Heart left ventricle (tissue), 16 donors: ENCODE results near the gene UBE3B. TPM values are rescaled to one million over a fixed set of nuclear protein-coding genes. Genes with fewer than 3 reads are reported as not detected.

Experiments used
- ATAC-seq, 4 donors: fragments of 200-7000 bp; cut with Tn5 transposase; one replicate each; pipeline ENCODE4 v1.9.1; 2020 to 2022; ENCODE audit warnings: moderate library complexity in 4 of 4, mild to moderate bottlenecking in 3 of 4, moderate number of reproducible peaks in 1 of 4
- DNase-seq, 5 donors: peaks; one replicate each; pipeline ENCODE4 v3.0.0-alpha.2; 2020
- H3K27ac ChIP-seq, 12 donors: fragments of 200-600 bp; sonication (generic) in 4 of 12; one replicate each; pipeline versions ENCODE4 v1.5.0 to v1.8.0; 2016 to 2022; ENCODE audit warnings: mild to moderate bottlenecking in 2 of 12
- H3K27me3 ChIP-seq, 9 donors: fragments of 200-600 bp; sonication (generic) in 2 of 9; one replicate each; pipeline versions ENCODE4 v1.5.1 to v1.8.0; 2016 to 2022; ENCODE audit warnings: mild to moderate bottlenecking in 3 of 9
- H3K36me3 ChIP-seq, 9 donors: fragments of 200-600 bp; sonication (generic) in 2 of 9; one replicate each; pipeline versions ENCODE4 v1.5.0 to v1.8.0; 2018 to 2022; ENCODE audit warnings: mild to moderate bottlenecking in 2 of 9
- H3K4me1 ChIP-seq, 12 donors: fragments of 200-600 bp; sonication (generic) in 4 of 12; one replicate each; pipeline versions ENCODE4 v1.5.0 to v1.8.0; 2016 to 2022; ENCODE audit warnings: mild to moderate bottlenecking in 3 of 12
- H3K4me3 ChIP-seq, 12 donors: fragments of 200-600 bp; sonication (generic) in 4 of 12; one replicate each; pipeline versions ENCODE4 v1.5.0 to v1.8.0; 2017 to 2022; ENCODE audit warnings: mild to moderate bottlenecking in 9 of 12, moderate library complexity in 4 of 12
- H3K9me3 ChIP-seq, 12 donors: fragments of 200-600 bp; sonication (generic) in 4 of 12; one replicate each; pipeline versions ENCODE4 v1.5.0 to v1.8.0; 2016 to 2022; ENCODE audit warnings: mild to moderate bottlenecking in 1 of 12
- POLR2A ChIP-seq, 2 donors: fragments of 450-650 bp; IDR thresholded peaks; one replicate each; pipeline ENCODE4 v1.6.1; 2017; ENCODE audit warnings: antibody characterized with exemption in 2 of 2, mild to moderate bottlenecking in 2 of 2, moderate library complexity in 2 of 2
- WGBS, 4 donors: extraction: QIAGEN DNeasy Blood & Tissue Kit in 2 of 4; methylation state at CpG; one replicate each; pipeline versions ENCODE4 v1.1.5 to v1.1.7; 2013 to 2018; 5-methylcytosine and 5-hydroxymethylcytosine counted together
- intact Hi-C, 10 donors: fragments of 100-400 bp; cut with DNase I; formaldehyde crosslinking; loops; one replicate each; pipeline versions ENCODE4 v1.11.1 to v1.14.2; 2022
- polyA plus RNA-seq, 2 donors: library from polyadenylated mRNA; stranded (reverse); fragments of 200-250 nt; gene quantifications; one replicate each; pipeline ENCODE4 v1.2.3, GENCODE V29; 2013
- total RNA-seq, 9 donors: library from RNA; depleted of rRNA in 2 of 9; stranded (reverse); fragments of >200 nt in 2 of 9; fragmentation: NEBNext Ultra II Directional in 3 of 9; extraction: Animal tissue kit (Norgen Biotek cat#: 25700) in 3 of 9; gene quantifications; one replicate each; pipeline versions ENCODE4 v1.1.0 to v1.2.4, GENCODE V29; 2016 to 2023
- TF ChIP-seq, protein P1 (sequence below), 12 donors: fragments of 200-600 bp; sonication (generic) in 4 of 12; IDR thresholded peaks; one replicate each; pipeline versions ENCODE4 v1.5.0 to v1.8.0; 2018 to 2022; ENCODE audit warnings: antibody characterized with exemption in 12 of 12, mild to moderate bottlenecking in 5 of 12
- donor health status: ischemic (EF 13 %, LVEDD 7.1; RV severe dilation, severe dysfunction).
- donor health status: healthy with polysubstance abuse.
- donor health status: DM: no; HTN: yes; CAD: no.
- donor health status: DM: no; HTN: no; CAD: no.
- donor health status: ischemic (EF 25% LVEDD 6.9; RV normal size, moderate dysfunction).
- donor health status: ischemic (EF 25% LVEDD 5.7; RV mildly dilated, moderate dysfunction).
- donor health status: healthy.
- donor health status: DM: yes; HTN: yes; CAD: no.
- donor health status: ischemic (EF 35%, LVEDD 5.7; RV mildly dilated, moderate dysfunction).
- donor health status: nonischemic (EF 11% LVEDD 7.7; RV severe dilation, severe dysfunction).
- donor health status: DM: yes; HTN: yes; CAD: no.
- donor health status: PGD.
- donor health status: ischemic (EF 29% LVEDD 5.4; RV normal size, mild dysfunction).
- donor health status: nonischemic (EF 23%, LVEDD 6.1; RV moderate dilation, normal function).

Gene UBE3B
- total and polyA plus RNA-seq, 11 donors, result 19.1 to 82.7 (median 50.6) TPM

DNA sequence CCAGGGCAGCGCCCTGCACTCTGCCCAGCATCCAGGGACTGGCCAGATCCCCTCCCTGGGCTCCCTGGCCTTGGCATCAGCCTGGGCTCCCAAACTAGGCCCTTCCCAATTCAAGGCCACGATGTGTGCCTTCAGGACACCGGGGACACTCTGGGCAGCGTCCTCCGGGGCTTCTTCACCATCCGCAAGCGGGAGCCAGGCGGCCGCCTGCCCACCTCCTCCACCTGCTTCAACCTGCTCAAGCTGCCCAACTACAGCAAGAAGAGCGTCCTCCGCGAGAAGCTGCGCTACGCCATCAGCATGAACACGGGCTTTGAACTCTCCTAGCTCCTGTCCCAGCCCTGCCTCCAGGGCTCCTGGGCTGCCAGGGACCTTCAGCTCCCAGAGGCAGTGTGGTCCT lies 57.0 kb downstream of the UBE3B start:
- DNase-seq (peak in 1 of 5 donors; percentile 48), ATAC-seq (no peak)
- TF ChIP-seq POLR2A (IDR thresholded peaks at IDR 0.05), result no peak
- TF ChIP-seq, protein P1, sequence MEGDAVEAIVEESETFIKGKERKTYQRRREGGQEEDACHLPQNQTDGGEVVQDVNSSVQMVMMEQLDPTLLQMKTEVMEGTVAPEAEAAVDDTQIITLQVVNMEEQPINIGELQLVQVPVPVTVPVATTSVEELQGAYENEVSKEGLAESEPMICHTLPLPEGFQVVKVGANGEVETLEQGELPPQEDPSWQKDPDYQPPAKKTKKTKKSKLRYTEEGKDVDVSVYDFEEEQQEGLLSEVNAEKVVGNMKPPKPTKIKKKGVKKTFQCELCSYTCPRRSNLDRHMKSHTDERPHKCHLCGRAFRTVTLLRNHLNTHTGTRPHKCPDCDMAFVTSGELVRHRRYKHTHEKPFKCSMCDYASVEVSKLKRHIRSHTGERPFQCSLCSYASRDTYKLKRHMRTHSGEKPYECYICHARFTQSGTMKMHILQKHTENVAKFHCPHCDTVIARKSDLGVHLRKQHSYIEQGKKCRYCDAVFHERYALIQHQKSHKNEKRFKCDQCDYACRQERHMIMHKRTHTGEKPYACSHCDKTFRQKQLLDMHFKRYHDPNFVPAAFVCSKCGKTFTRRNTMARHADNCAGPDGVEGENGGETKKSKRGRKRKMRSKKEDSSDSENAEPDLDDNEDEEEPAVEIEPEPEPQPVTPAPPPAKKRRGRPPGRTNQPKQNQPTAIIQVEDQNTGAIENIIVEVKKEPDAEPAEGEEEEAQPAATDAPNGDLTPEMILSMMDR (IDR thresholded peaks at IDR 0.05), result no peak
- H3K4me1 ChIP-seq, result peaks cover 0 to 4% (median 0%) of the 10 kb centered on the region in 12 donors
- H3K36me3 ChIP-seq, result peaks cover 0 to 75% (median 67%) of the 10 kb centered on the region in 9 donors
- H3K4me3 ChIP-seq, result no peak overlapping the region
- no peaks in the 10 kb centered on the region for H3K27me3 ChIP-seq
- H3K9me3 ChIP-seq, result no peaks in the 10 kb centered on the region
- WGBS, 4 donors, result 96 to 99% (median 98%) methylated on average over 12 to 15 of the region's 15 CpGs
- H3K27ac ChIP-seq, result no peak overlapping the region
- intact Hi-C loops, result no loop called here

DNA sequence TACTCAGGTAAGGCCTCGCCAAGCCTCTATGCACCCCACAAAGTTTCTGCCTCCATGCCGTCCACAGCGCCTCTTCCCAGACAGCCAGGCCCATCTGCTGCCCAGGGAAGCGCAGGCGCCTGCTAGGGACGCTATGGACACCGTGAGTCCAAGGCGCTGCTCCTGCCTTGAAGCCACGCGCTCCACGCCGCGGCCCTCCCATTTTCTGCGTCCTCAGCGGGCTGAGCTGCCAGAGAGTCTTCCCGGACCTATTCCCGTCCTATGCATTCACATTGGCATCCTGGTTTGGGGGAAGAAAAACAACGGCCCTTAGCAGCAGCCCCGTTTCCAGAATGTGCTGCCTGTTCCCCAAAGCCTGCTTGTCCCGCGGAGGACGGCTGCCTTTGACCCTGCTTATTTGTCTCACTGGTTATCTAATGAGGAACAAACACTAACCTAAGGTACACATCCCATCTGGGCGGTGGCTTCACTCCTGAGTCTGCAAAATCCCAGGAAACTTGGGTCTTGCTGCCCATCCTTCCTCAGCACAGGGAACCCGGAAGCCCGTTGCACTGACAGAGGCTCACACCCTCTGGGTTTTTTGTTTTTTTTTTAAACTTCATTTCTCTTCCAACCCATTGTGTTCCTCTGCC lies 57.9 kb downstream of the UBE3B start:
- Histone ChIP-seq H3K9me3 (no peaks in the 10 kb centered on the region), H3K4me3 (no peak overlapping the region), H3K4me1 (peaks cover 0 to 4% (median 0%) of the 10 kb centered on the region in 12 donors), H3K36me3 (peaks cover 0 to 66% (median 59%) of the 10 kb centered on the region in 9 donors), H3K27ac (no peak overlapping the region), H3K27me3 (no peaks in the 10 kb centered on the region)
- intact Hi-C loops, result no loop called here
- DNase-seq, result peak in 1 of 5 donors; percentile 40
- TF ChIP-seq POLR2A (IDR thresholded peaks at IDR 0.05), result no peak
- TF ChIP-seq, protein P1 (IDR thresholded peaks at IDR 0.05), result no peak
- WGBS, 4 donors, result 89 to 91% (median 91%) methylated on average over 25 of the region's 25 CpGs
- ATAC-seq, result no peak

DNA sequence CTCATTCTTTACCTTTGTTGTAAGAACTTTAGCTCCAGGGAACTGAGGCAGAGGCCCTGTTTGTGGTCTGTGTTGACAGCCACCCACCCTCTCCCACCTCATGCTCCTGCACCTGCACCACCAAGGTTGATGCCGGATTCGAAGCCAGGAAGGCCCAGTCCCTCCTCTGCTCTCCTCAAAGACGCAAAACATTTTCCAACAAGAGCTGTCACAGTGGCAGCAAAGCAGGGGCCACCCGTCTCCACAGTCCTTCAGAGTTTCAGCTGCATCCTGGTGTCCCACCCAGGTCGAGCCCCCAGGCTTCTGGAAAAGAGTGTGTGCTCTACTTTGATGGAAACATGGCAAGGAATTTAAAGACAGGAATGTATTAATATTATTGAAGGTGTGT lies 58.4 kb downstream of the UBE3B start:
- H3K4me1 ChIP-seq, result peaks cover 0 to 4% (median 0%) of the 10 kb centered on the region in 12 donors
- no peaks in the 10 kb centered on the region for H3K9me3 ChIP-seq
- WGBS, 4 donors, result 71 to 86% (median 85%) methylated on average over 5 of the region's 5 CpGs
- DNase-seq (peak in 2 of 5 donors; percentile 5 to 30), ATAC-seq (no peak)
- intact Hi-C loops, result no loop called here
- H3K4me3 ChIP-seq, result no peak overlapping the region
- TF ChIP-seq POLR2A (IDR thresholded peaks at IDR 0.05), result no peak
- TF ChIP-seq, protein P1 (IDR thresholded peaks at IDR 0.05), result no peak
- no peak overlapping the region for H3K27ac ChIP-seq
- no peaks in the 10 kb centered on the region for H3K27me3 ChIP-seq
- peaks cover 0 to 62% (median 53%) of the 10 kb centered on the region in 9 donors for H3K36me3 ChIP-seq

DNA sequence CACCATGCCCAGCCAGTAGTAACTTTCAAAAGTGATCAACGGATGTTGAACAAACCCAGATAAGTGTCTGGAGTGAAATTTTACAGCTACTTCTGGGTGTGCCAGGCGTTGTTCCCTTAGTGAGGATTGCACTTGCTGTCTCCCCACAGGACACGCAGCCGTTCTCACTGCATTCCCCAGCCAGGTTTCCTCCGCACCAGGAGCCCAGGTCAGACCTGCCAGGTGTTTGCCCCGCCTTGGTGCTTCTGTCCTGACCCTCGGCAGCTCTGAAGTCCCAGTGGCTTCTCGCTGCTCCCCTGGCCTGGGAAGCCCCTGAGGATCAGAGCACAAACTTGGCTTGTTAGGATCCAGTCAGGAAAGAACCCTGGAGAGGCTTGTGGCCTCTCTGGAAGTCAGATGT lies 59.7 kb downstream of the UBE3B start:
- WGBS, 4 donors, result 91 to 96% (median 94%) methylated on average over 5 to 8 of the region's 8 CpGs
- intact Hi-C loops, result no loop called here
- Histone ChIP-seq H3K27me3 (no peaks in the 10 kb centered on the region), H3K9me3 (no peaks in the 10 kb centered on the region), H3K4me1 (peaks cover 0 to 6% (median 0%) of the 10 kb centered on the region in 12 donors), H3K36me3 (peaks cover 0 to 49% (median 41%) of the 10 kb centered on the region in 9 donors), H3K27ac (no peak overlapping the region), H3K4me3 (no peak overlapping the region)
- TF ChIP-seq POLR2A (IDR thresholded peaks at IDR 0.05), result no peak
- TF ChIP-seq, protein P1 (IDR thresholded peaks at IDR 0.05), result no peak
- no peak for ATAC-seq
- peak in 2 of 5 donors; percentile 18 to 20 for DNase-seq
